GM12878 (cell line): ENCODE measurements around the gene VEGFA. TPM values are rescaled to one million over a fixed set of nuclear protein-coding genes. Genes with fewer than 3 reads are reported as not detected.

Experiments
- CHD1 ChIP-seq: IDR thresholded peaks from 2 replicates; pipeline ENCODE4 v1.6.1; 2012; ENCODE audit warnings: low read depth, low read length, improper control_type of control experiment
- E4F1 ChIP-seq: fragments of 450-650 bp; IDR thresholded peaks from 2 replicates; pipeline ENCODE4 v1.6.1; 2018; ENCODE audit warnings: borderline replicate concordance, mild to moderate bottlenecking; ENCODE audit not compliant: partially characterized antibody
- EED ChIP-seq: sonication (generic); IDR thresholded peaks from 2 replicates; pipeline ENCODE4 v1.6.1; 2016; ENCODE audit warnings: antibody characterized with exemption, low read depth
- GATAD2B ChIP-seq: fragments of 450-650 bp; conservative IDR thresholded peaks from 2 replicates; pipeline ENCODE4 v1.6.1; 2017; ENCODE audit warnings: low read depth, mild to moderate bottlenecking, moderate library complexity
- IRF4 ChIP-seq: IDR thresholded peaks from 2 replicates; pipeline ENCODE4 v1.6.1; 2011; ENCODE audit warnings: low read depth, low read length
- KAT2A ChIP-seq: conservative IDR thresholded peaks from 2 replicates; pipeline ENCODE4 v1.6.1; 2011; ENCODE audit warnings: low read depth, low read length; ENCODE audit not compliant: control insufficient read depth
- MAX ChIP-seq: IDR thresholded peaks from 2 replicates; pipeline ENCODE4 v1.6.1; 2012; ENCODE audit warnings: low read depth, low read length, improper control_type of control experiment
- MEF2A ChIP-seq: IDR thresholded peaks from 2 replicates; pipeline ENCODE4 v1.6.1; 2011; ENCODE audit warnings: low read depth, mild to moderate bottlenecking, low read length, moderate library complexity; ENCODE audit not compliant: insufficient read depth
- MTA3 ChIP-seq: IDR thresholded peaks from 2 replicates; pipeline ENCODE4 v1.6.1; 2012; ENCODE audit warnings: low read length, inconsistent platforms, borderline replicate concordance
- NFIC ChIP-seq: IDR thresholded peaks from 2 replicates; pipeline ENCODE4 v1.6.1; 2012; ENCODE audit warnings: low read depth, mild to moderate bottlenecking, inconsistent platforms, low read length, moderate library complexity
- SIN3A ChIP-seq: IDR thresholded peaks from 2 replicates; pipeline ENCODE4 v1.6.1; 2012; ENCODE audit warnings: low read depth, low read length, improper control_type of control experiment
- TAF1 ChIP-seq: IDR thresholded peaks from 2 replicates; pipeline ENCODE4 v1.6.1; 2011; ENCODE audit warnings: mild to moderate bottlenecking, low read depth, low read length, borderline replicate concordance
- ZBTB11 ChIP-seq: fragments of 450-650 bp; formaldehyde crosslinking; IDR thresholded peaks from 2 replicates; pipeline ENCODE4 v1.5.0; 2022; ENCODE audit warnings: mild to moderate bottlenecking, missing genetic modification characterization
- ZNF207 ChIP-seq: fragments of 450-650 bp; IDR thresholded peaks from 2 replicates; pipeline ENCODE4 v1.6.1; 2014; ENCODE audit warnings: antibody characterized with exemption, mild to moderate bottlenecking, borderline replicate concordance
- polyA plus RNA-seq, 11 experiments: library from polyadenylated mRNA; depleted of rRNA in 4 of 11; unstranded in 6 of 11; stranded (reverse) in 5 of 11; fragments of >200 nt; fragmentation: Nextera tagmentation in 4 of 11; fragmentation: Illumina TruSeq in 1 of 11; extraction: Ambion mirVana in 4 of 11; extraction: Trizol in 1 of 11; gene quantifications; 1 replicate in 1 of 11; 2 replicates in 10 of 11; pipeline versions ENCODE4 v1.2.1 to v1.2.3, GENCODE V29; 2011 to 2016; ENCODE audit warnings: inconsistent platforms in 2 of 11, missing spikeins in 2 of 11, low read depth in 1 of 11
- total RNA-seq, 4 experiments: library from RNA; depleted of rRNA in 3 of 4; stranded (reverse); fragments of >200 nt in 3 of 4; fragmentation: Illumina TruSeq in 1 of 4; extraction: Trizol in 1 of 4; gene quantifications; 2 replicates each; pipeline versions ENCODE4 v1.2.1 to v1.2.3, GENCODE V29; 2013 to 2021
- TF ChIP-seq, protein P1 (sequence below): fragments of 450-650 bp; IDR thresholded peaks from 2 replicates; pipeline ENCODE4 v1.6.1; 2017; ENCODE audit warnings: low read depth, mild to moderate bottlenecking, moderate library complexity
- TF ChIP-seq, protein P2 (sequence below): IDR thresholded peaks from 2 replicates; pipeline ENCODE4 v1.6.1; 2011; ENCODE audit warnings: borderline replicate concordance, low read depth, mild to moderate bottlenecking, moderate library complexity, low read length; ENCODE audit not compliant: insufficient read depth, poor library complexity, severe bottlenecking
- TF ChIP-seq, protein P3 (sequence below): fragments of 450-650 bp; IDR thresholded peaks from 2 replicates; pipeline ENCODE4 v1.6.1; 2016; ENCODE audit warnings: mild to moderate bottlenecking

Gene VEGFA
- total and polyA plus RNA-seq, 10 of the 15 experiments (the other 5 are each of a cell fraction or from before 2014, with no cell fraction given), result 0.96 to 140 (median 16.9) TPM

GRCh38 chr6:43733471-43734293 lies 36.3 kb upstream of the VEGFA start (continued):
- TF ChIP-seq ZBTB11 (CRISPR knock-in tag) (no peak), GATAD2B (no peak), TAF1 (0 out of 2 replicates have a peak, but pooled peaks have one; percentile 17), MAX (no peak), MEF2A (0 out of 2 replicates have a peak, but pooled peaks have one; percentile 49), EED (peak; percentile 63; the same call in 1 of the 2 replicates), SIN3A (no peak), CHD1 (no peak), IRF4 (0 out of 2 replicates have a peak, but pooled peaks have one; percentile 10), KAT2A (no peak), E4F1 (no peak), NFIC (0 out of 2 replicates have a peak, but pooled peaks have one; percentile 24), ZNF207 (no peak), MTA3 (peak; percentile 49; the same call in 1 of the 2 replicates)
- TF ChIP-seq, protein P1, sequence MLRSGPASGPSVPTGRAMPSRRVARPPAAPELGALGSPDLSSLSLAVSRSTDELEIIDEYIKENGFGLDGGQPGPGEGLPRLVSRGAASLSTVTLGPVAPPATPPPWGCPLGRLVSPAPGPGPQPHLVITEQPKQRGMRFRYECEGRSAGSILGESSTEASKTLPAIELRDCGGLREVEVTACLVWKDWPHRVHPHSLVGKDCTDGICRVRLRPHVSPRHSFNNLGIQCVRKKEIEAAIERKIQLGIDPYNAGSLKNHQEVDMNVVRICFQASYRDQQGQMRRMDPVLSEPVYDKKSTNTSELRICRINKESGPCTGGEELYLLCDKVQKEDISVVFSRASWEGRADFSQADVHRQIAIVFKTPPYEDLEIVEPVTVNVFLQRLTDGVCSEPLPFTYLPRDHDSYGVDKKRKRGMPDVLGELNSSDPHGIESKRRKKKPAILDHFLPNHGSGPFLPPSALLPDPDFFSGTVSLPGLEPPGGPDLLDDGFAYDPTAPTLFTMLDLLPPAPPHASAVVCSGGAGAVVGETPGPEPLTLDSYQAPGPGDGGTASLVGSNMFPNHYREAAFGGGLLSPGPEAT, result peak; percentile 35; the same call in 1 of the 2 replicates
- TF ChIP-seq, protein P2, sequence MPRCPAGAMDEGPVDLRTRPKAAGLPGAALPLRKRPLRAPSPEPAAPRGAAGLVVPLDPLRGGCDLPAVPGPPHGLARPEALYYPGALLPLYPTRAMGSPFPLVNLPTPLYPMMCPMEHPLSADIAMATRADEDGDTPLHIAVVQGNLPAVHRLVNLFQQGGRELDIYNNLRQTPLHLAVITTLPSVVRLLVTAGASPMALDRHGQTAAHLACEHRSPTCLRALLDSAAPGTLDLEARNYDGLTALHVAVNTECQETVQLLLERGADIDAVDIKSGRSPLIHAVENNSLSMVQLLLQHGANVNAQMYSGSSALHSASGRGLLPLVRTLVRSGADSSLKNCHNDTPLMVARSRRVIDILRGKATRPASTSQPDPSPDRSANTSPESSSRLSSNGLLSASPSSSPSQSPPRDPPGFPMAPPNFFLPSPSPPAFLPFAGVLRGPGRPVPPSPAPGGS, result peak; percentile 34
- TF ChIP-seq, protein P3, sequence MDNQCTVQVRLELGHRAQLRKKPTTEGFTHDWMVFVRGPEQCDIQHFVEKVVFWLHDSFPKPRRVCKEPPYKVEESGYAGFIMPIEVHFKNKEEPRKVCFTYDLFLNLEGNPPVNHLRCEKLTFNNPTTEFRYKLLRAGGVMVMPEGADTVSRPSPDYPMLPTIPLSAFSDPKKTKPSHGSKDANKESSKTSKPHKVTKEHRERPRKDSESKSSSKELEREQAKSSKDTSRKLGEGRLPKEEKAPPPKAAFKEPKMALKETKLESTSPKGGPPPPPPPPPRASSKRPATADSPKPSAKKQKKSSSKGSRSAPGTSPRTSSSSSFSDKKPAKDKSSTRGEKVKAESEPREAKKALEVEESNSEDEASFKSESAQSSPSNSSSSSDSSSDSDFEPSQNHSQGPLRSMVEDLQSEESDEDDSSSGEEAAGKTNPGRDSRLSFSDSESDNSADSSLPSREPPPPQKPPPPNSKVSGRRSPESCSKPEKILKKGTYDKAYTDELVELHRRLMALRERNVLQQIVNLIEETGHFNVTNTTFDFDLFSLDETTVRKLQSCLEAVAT, result no peak
